CD4-positive, alpha-beta T cell treated with Interleukin-4 for 4 hours (primary cell): ENCODE data around the gene MEX3A.
A peak's percentile ranks its signal among the peaks of the same experiment; 100 is the strongest.
"Not testable (repeated sequence)": the region's sequence is repeated elsewhere in the genome, so short reads cannot be mapped to it uniquely, and the experiment has no call there.

ENCODE experiments used
- DNase-seq: peaks from one replicate; pipeline ENCODE4 v3.0.0-alpha.2; 2020

Gene MEX3A

DNA sequence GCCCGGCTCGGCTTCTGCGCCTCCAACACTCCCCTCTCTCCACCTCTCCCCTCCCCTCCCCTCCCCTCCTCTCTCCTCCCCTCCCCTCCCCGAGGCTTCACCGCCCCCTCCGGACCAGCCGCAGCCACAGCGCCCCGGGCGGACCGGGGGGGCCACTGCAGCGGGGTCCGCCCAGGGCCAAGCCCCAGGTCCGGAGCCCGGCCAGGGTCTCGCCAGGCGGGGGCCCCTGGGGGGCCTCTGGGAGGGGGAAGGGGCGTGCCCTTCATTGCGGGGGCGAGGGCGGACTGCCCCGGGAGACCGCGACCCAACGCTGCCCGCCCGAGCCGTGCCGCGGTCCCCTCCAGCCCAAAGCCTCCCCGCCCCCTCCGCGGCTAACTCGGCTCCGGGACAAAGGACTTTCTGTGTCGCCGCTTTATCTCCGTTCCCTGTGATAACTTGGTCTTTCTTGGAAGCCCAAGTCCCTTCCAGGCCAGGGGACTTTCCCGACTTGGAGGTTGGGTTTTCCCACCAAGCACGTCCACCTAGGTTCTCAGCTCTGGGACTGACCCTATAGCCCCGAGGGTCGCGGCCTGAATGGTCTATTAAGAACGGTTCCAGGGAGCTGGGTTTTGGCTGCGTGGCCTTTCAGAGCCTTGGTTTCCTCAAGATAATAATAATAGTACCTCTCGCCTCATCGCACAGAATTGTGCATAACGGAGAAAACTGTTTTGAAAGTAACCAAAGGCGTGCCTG lies 28.3 kb downstream of the MEX3A start, which contains the start of gene UBQLN4:
TSS of gene UBQLN4 (minus strand) at position 31 of the 732 bp plus-strand sequence. CDS start 97 bp downstream, outside the sequence.
- peak; percentile 85 for DNase-seq

DNA sequence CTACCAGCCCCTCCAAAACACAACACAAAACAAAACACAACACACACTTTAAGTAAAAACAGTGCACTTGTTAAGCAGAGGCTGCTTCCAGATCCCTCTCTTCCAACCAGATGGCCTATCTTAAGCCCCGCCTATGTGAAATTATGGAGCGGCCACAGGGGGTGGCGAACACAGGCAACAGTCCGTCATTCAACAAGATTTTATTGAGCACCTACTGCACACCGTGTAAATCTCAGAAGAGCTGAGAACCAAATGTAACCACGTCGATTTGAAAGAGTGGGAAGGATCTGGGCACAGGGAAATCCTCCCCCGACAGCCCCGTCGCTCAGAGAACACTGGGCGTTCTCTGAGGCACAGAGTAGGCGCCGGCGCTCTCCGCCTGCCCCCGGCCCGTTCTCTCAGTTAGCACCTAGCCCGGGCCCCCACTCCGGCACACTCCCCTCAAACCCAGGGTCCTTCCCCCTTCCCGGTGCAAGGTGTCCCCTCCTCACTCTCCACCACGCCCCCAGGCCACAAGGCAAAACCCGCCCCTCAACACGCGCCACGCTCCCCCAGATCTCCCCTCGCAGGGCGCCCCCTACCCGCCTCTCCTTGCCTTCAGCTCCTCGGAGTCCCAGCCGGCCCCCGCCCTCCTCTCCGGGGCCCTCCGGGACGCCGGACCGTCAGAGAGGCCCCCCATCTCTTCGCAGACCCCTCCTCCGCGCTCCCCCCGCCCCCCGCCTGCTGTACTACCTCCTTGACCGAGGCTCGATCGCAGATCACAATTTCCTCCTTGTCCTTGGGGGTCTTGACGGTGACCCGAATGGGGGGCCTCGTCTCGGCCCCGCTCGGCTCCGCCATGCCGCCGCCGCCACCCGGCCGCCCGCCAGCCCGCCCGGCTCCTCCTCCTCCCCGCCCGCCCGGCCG lies 29.1 kb downstream of the MEX3A start:
- DNase-seq = peak; percentile 56

DNA sequence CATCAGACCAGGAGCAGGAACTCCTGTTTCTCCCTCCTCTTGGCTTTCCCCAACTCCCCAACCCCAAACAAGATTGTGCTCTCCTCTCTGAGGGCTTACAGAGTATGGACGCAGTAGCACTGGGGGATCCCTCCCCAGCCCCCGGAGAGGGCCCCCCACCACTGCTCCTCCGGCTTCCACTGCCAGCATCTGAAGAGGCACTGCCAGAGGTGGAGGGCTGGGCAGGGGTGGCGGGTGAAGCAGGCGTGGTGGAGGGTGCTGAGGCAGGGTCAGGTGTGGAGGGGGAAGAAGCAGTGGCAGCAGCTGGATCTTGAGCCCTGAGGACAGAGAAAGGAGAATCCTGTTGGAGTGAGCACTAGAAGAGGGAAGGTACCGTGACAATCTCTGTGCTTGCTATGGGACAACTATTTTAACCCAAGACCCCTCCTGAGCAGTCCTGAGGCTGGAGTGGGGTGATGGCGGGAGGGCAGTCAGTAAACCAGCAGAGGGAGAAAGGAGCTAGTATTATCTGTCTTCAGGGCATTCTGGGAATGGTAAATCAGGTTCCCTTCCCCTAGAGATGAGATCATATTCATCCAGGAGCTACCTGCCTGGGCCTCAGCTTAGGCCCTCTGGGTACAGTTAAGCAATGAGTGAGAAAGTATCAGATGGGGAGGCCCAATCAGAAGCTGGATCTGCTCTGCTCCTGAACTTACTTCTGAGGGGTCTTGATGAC lies 31.1 kb downstream of the MEX3A start:
- DNase-seq = no peak

DNA sequence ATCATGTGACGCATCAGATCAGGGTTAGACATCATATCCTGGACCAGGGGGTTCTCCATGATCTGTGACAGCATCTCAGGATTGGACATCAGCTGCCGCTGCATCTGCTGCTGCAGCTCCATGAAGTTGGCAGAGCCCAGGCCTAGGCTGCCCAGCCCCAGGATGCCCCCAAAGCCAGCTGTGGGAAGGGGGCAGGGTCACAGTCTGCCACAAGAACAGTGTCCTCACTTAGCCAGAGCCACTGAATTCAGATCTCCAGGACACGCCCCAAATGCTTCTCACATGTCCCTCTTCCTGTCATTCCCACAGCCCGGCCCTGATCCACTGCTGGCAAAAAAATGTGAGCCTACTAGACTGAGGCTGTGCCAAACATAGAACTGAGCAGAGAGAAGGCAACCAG lies 31.9 kb downstream of the MEX3A start:
- DNase-seq = no peak

DNA sequence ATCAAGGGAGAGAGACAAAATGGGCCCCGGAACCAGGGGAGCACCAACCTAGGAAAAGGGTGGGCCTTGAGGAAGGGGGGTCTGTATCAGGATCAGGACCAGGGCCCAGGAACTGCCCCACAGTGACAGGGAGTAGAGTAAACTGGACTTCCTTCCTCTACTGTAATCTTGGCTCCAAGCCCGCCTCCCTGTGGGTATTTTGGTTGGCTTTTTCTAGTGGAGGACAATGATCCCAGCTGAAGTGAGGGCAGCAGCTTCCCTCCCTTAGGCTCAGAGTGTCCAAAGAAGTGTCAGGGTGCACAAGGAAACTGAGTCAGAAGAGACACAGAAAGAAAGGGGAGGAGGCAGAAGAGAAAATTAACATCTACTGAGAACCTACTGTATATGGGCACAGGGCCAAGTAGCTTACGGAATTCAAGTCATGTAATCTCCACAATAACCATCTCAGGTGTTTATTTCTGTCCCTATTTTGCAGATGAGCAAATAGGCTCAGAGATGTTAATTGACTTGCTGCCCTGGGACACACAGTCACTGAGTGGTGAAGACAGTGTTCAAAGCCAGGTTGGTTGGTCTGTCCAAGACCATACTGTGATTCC lies 33.5 kb downstream of the MEX3A start:
- DNase-seq = no peak

DNA sequence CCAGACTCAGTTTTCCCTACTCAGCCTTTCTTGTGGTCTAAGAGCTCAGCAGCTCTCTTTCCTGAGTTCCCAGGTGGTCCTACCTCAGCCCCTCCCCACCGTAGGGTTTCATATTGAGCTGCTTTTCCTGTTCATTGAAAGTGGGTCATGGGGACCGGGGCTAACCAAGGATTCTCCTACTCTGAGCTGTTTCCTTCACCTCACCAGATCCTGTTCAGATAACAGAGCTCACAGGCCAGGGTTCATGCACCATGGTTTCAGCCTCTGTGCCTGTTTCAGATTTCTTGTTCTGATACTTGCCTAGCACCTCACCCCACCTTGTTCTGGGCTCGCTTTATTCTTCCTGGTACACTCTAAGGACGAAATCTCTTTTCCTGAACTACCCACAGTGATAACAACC lies 37.2 kb downstream of the MEX3A start:
- DNase-seq = no peak

DNA sequence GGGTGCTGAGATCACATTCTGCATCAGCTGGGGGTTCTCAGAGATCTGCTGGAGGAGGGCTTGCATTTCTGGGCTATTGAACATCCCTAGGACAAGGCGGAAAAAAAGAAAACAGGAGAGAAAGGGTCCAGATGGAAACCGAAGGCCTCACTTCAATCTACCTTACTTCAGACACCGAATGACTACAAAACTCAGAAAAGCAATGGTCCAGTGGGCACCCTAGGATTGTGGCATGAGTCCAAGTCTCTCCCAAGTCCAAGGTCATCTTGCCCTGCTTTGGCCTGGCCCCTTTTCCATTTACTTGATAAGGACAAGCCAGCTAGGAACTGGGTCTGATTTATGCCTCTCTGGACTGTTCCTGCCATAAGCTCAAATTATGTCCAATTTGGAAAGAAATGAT lies 39.4 kb downstream of the MEX3A start:
- DNase-seq = no peak

DNA sequence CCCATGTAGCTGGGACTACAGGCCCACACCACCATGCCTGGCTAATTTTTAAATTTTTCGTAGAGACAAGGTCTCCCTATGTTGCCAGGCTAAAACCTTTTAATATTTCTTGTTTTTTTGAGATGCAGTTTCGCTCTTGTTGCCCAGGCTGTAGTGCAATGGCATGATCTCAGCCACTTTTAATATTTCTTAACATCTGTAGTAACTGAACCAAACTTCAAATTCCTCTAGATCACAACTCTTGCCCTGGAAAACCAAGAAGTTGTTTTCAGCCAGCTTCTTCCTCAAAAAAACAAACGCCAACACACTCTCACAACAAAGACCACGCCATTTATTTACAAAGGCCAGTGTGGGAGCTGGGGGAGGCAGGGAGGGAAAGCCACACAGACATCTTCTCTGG lies 47.3 kb downstream of the MEX3A start:
- not testable (repeated sequence) for DNase-seq

DNA sequence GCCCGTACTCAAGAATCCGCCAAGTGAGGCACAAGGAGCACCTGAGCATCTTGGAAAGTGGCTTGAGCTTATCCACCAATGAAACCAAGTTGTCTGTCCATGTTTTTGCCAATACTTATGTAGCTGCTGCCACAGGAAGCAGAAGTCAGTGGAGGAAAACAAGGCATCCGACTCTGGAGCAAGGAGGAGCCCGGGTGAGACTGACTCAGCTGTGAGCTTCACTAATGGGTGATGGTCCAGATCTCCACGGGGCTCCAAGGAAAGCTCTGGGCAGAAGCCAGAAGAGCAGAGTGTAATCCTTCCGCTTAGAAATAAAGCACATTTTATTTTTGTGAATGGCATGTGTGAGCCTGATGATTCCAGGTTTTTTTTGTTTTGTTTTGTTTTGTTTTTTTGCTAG lies 49.3 kb downstream of the MEX3A start:
- DNase-seq = no peak

DNA sequence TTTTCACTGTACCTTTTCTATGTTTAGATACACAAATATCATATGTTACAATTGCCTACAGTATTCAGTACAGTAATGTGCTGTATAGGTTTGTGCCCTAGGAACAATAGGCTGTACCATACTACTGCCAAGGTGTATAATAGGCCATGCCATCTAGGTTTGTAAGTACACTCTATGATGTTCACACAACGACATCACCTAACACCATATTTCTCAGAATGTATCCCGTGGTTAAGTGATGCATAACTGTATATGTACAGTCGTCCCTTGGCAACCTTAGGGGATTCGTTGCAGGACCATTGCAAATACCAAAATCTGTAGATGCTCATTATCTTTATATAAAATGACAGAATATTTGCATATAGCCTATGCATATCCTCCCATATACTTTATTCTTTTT lies 55.7 kb downstream of the MEX3A start:
- no peak for DNase-seq

DNA sequence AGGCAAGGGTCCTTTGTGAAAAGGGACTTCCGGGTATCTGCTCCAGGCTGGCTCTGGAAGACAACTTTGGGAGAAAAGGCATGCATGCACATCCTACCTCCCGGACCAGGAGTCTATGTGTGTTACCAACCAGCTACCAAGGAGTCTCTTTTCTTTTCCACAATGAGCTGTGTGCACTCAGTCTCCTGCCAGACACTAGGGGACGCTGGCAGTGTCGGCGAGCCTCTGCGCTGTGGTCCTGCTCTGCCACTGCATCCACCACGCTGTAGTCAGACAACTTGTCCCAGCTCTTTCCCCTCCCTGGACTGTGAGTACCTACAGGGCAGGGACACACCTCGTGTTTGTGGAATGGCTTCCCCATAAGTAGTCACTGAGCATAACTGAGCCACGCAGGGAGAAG lies 56.4 kb downstream of the MEX3A start:
- DNase-seq = no peak

DNA sequence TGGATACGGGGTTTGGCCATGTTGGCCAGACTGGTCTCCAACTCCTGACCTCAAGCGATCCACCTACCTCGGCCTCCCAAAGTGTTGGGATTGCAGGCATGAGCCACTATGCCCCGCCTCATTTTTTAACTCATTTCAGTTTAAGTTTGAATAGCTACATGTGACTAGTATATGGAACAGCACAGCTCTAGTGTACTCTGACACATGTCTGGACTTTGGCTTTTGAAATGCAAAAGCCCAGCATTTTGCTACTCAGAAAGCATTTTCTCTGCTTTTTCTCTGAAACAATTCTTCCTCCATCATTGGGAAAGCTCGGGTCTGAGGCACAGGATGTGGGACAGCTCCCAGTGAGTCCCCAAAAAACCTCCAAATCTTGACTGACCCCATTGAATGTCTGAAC lies 57.5 kb downstream of the MEX3A start:
- no peak for DNase-seq
